ENCODE data around the gene MAGI2.

Gene MAGI2

GRCh38 chr7:79257959-79258358, 195.5 kb downstream of the MAGI2 start:
- DNase-seq (ENCODE audit: low read depth): no peak

DNA sequence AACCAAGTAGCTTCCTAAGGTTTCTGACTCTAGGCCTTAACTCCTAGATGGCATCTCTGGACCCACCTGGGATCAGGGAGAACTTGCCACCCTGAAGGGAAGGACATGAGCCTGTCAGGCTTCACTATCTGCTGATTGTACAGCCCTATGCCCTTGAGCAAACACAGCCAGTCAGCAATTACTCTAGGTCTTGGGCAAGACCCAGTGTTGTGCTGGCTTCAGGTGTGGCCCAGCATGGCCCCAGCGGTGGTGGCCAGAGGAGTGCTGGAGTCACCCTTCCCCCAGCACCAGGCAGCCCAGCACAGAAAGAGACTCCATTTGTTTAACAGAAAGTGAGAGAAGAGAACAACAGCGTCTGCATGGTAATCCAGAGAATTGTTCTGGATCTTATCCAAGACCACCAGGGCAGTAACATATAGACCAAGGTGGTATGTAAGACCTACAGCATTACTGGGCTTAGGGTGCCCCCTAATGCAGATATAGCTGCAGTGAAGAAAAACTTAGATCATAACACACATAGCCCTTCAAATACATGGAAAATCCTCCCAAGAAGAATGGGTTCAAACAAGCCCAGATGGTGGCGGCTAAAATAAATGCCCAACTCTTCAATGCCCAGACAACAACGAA, 207.7 kb downstream of the MAGI2 start:
- no peak for DNase-seq (ENCODE audit: low read depth)

DNA sequence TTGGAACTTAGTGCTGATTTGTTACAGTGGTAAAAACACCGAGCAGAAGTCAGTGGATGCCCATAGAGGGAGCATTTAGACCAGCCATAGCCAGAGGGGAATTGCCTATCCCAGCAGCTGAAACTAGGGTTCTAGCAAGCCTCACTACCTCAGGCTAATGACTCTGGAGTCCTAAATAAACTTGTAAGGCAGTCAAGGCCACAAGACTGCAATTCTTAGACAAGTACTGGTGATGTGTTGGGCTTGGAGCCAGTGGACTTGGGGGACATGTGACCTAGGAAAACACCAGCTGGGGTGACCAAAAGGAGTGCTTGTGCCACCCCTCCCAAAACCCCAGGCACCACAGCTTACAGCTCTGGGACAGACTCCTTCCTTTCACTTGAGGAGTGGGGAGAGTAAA, 209.0 kb downstream of the MAGI2 start:
- DNase-seq (ENCODE audit: low read depth): no peak

GRCh38 chr7:79241288-79242060, 212.0 kb downstream of the MAGI2 start:
- no peak for DNase-seq (ENCODE audit: low read depth)

DNA sequence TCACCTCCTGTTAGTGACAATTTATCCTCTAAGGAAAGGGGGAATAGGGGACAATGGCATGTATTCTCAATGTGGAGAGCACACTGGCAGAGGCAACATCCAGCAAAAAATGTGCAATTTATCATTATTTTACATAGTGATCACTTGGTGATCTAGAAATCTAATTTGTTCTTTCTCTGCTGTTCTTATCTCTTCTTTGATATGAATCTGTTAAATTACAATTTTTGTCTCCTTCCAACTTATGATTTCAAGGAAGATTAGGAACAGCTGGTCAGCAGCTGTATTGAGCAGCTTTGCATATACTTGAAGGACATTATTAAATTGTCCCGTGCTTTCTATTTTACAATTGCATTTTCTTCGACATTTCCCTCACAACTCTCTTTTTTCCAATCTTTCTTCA, 213.1 kb downstream of the MAGI2 start:
- DNase-seq (ENCODE audit: low read depth): no peak

GRCh38 chr7:79236352-79237028, 217.0 kb downstream of the MAGI2 start:
- DNase-seq (ENCODE audit: low read depth): no peak

DNA sequence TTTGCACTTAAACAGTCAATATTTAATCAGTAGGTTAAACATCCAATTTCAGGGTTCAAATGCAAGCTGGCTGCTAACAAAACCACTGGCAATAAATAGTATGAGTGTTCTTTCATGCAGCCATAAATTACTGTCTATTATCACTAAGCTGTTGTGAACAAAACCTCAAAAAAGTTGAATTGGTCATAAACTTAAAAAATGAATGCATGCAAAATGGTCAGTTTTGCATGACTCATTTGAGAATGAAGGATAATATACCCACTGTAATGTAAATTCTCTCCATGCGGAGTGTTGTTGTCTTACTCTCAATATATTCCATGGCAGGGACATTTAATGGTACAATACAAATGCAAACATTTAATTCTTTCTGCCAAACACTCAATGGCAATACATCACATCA, 226.4 kb downstream of the MAGI2 start:
- DNase-seq (ENCODE audit: low read depth): no peak

DNA sequence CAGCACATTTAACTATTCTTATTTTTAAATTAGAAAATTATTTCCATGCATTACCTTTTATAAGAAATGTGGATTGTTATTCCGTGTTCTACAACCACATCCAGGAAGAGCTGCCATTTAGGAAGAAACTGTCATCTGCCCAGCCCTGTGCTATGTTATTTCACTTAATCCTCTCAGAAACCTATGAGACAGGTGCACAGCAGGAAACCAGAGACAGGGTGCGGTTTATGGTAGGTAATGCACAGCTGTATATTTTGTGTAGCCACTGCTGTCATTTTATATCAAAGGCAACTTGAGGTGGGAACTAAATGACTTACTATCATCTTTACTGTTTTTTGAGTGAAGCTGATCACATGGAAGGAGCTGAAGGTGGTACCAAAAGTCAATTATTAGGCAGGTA, 232.3 kb downstream of the MAGI2 start:
- no peak for DNase-seq (ENCODE audit: low read depth)

DNA sequence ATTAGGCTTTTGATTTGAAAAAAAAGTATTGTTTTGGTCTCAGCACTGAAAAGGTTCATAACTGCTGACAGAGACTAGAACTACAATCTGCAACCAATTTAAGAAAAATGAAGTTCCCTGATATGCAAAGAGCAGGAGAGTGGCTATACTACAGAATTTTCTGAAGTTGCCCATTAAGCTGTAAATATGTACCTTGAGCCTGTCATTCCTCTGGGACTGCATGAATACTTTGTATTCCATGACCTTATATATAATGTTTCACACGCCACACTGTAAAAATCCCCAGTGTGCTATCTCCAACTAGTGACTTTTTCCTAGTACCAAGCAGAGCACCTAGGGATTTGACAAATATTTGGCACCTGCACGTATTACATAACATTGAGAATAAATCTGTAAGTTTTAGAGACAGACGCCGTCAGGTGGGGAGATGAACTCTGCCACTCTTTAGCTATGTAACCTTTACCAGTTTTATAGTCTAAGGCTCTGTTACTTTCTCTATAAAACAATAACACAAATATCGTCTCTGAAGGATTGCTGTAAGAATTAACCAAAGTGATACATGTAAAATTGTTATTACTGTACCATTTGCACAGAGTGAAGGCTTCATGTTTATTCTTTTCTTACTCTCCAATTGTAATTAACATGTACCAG, 235.4 kb downstream of the MAGI2 start:
- no peak for DNase-seq (ENCODE audit: low read depth)

DNA sequence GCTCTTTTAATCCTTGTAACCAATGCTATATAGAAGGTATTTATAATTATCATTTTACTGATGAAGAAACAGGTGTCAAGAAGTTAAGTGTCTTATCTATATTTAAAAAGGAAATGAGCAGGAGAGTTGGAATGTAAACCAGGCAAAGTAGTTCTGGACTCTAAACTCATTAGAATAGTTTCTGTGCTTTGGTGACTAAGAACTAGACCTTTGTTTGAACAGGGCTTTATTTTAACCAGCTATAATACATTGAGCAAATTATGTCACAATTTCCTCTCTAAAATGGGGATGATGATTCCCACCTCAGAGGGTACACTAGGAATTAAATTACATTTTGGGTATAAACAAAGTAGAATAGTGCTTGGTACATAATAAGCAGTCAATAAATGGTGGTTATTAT, 236.0 kb downstream of the MAGI2 start:
- DNase-seq (ENCODE audit: low read depth): no peak

DNA sequence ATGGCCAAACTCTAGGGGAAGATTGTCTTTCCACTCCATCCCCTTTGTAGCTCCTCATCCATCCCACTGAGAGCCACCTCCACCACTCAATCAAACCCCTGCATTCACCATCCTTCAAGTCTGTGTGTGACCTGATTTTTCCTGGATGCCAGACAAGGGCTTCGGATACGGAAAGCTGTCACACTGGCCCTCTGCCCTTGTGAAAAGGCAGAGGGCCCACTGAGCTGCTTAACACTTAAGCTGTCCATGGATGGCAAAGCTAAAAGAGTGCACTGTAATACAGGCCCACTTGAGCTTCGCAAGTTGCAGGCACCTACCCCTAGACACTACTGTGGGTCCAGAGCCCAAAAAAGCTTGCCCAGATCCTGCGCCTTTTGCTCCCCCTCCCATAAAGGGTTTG, 237.2 kb downstream of the MAGI2 start:
- DNase-seq (ENCODE audit: low read depth): no peak

DNA sequence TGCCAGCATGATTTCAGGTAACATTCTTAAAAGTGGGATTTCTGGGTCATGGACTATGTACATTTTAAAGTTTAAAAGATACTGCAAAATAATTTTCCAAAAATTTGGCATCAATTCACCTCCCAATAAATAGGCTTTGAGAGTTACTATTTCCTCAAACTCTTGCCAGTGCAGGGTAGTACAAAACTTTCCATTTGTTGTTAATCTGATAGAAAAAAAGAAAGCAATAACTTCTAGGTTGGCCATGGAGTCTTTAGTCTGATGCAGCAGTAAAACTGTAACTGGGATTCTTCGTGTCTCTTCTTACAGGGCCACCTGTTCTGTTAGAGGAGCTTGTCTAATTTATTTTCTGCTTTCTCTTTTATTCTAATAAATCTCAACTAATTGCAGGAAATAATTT, 241.1 kb downstream of the MAGI2 start:
- no peak for DNase-seq (ENCODE audit: low read depth)

GRCh38 chr7:79211724-79212123, 241.7 kb downstream of the MAGI2 start:
- no peak for DNase-seq (ENCODE audit: low read depth)

DNA sequence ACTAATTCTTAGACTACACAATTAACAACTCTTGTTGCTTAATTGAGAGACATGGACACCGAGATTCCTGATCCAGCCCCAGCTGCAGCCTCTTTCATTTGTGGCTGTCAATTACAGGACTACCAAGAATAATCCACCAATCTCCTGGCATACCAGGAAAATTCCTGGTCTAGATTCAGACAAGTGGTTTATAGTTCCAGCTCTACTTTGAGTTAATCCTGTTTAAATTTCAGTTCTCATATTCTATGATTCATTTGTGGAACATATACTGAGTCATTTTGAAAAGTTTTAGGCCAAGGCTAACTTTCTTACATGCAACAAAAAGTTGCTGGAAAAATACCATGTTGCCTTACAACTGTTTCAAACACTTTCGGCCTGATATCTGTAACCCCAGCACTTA, 253.5 kb downstream of the MAGI2 start:
- DNase-seq (ENCODE audit: low read depth): no peak

GRCh38 chr7:79199266-79199665, 254.2 kb downstream of the MAGI2 start:
- no peak for DNase-seq (ENCODE audit: low read depth)

GRCh38 chr7:79185605-79186004, 267.9 kb downstream of the MAGI2 start:
- no peak for DNase-seq (ENCODE audit: low read depth)

DNA sequence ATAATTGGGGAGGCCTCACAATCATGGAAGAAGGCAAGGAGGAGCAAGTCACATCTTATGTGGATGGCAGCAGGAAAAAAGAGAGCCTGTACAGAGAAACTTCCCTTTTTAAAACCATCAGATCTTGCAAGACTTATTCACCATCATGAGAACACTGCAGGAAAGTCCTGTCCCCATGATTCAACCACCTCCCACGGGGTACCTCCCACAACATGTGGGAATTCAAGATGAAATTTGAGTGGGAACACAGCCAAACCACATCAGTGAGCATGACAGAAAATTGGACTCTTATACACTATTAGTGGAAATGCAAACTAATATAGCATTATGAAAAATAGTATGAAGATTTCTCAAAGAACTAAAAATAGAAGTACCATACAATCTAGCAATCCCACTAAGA, 271.2 kb downstream of the MAGI2 start:
- DNase-seq (ENCODE audit: low read depth): no peak

DNA sequence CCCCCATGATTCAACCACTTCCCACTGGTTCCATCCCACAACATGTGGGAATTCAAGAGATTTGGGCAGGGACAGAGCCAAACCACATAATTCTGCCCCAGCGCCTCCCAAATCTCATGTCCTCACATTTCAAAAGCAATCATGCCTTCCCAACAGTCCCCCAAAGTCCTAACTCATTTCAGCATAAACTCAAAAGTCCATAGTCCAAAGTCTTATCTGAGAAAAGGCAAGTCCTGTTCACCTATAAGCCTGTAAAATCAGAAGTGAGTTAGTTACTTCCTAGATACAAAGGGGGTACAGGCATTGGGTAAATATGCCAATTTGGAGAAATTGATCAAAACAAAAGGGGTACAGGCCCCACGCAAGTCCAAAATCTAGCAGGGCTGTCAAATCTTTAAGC, 272.9 kb downstream of the MAGI2 start:
- DNase-seq (ENCODE audit: low read depth): no peak

DNA sequence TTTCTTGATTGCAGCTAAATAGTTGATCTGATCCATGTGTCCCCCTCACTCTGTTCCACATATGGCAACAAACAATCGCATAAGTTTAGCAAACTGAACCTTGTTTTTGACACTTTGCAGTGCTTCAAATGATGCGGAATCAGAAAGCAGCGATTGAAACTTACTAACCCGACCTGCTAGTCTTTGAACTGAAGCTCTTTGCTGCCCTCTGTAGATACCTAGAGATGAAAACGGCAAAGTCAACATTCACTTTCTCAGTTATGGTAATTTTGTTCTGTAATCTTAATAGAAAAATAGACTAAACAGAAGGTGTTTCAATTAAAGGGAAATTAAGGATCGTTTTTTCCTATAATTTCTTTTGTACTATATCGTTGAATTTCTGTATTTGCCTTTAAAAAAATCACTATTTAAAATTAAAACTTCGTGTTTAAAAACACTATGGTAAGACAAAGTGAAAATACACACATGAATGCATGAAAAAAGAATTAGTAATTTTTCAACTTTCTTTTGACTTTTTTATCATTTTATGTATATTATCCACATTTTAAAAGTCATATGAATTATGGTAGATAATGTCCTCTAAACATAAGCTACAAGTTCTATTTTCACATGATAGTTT, 276.5 kb downstream of the MAGI2 start:
- no peak for DNase-seq (ENCODE audit: low read depth)

DNA sequence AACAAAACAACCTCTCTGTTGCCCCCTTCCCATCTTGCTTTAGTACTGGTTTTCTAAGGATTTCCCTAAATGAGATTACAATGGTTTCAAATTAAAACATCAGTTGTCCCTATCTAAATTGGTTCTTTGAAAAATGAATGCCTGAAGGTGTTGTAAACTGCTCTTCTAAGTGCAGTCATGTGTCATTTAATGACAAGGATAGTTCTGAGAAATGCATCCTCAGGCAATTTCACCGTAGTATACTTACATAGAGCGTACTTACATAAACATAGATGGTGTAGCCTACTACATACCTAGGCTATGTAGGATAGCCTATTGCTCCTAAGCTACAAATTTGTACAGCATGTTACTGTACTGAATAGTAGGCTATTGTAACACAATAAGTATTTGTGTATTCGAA, 278.1 kb downstream of the MAGI2 start:
- DNase-seq (ENCODE audit: low read depth): no peak

- DNase-seq (ENCODE audit: low read depth): no peak
Observed at GRCh38 chr7:79165225-79165624, 288.2 kb downstream of the MAGI2 start.

- DNase-seq (ENCODE audit: low read depth): no peak
Observed at GRCh38 chr7:79159040-79159664, 294.3 kb downstream of the MAGI2 start.
